ENCODE results near the gene ACTG1. TPM values are rescaled to one million over a fixed set of nuclear protein-coding genes. Genes with fewer than 3 reads are reported as not detected.

Gene ACTG1
- total RNA-seq (ENCODE audit: low replicate concordance) = 3,089 and 3,451 TPM in 2 replicates
- long read RNA-seq, transcript ACTG1-206 (6 exons, 1,919 nt) = major isoform, 2,819 of 4,315 reads
- long read RNA-seq, transcript ACTG1-214 (7 exons, 1,720 nt) = minor isoform, 1,044 of 4,315 reads
- long read RNA-seq, transcript ACTG1-212 (4 exons, 1,698 nt) = minor isoform, 63 of 4,315 reads
- long read RNA-seq, transcript ACTG1-210 (5 exons, 2,256 nt) = minor isoform, 77 of 4,315 reads
- long read RNA-seq, partial matches to known transcripts = 139 of 4,315 reads
- long read RNA-seq, other reads (novel, unspliced or antisense) = 123 of 4,315 reads

- Mint-ChIP-seq H3K9me3 (no peaks in the 10 kb centered on the region), H3K4me1 (ENCODE audit: unreplicated experiment) (peaks cover 22% of the 10 kb centered on the region), H3K27me3 (peaks cover 30% of the 10 kb centered on the region), H3K27ac (peak within 1 kb of the TSS; percentile 100), H3K36me3 (peaks cover 41% of the 10 kb centered on the region), H3K4me3 (peak within 1 kb of the TSS; percentile 100)
- TF ChIP-seq, protein P1, sequence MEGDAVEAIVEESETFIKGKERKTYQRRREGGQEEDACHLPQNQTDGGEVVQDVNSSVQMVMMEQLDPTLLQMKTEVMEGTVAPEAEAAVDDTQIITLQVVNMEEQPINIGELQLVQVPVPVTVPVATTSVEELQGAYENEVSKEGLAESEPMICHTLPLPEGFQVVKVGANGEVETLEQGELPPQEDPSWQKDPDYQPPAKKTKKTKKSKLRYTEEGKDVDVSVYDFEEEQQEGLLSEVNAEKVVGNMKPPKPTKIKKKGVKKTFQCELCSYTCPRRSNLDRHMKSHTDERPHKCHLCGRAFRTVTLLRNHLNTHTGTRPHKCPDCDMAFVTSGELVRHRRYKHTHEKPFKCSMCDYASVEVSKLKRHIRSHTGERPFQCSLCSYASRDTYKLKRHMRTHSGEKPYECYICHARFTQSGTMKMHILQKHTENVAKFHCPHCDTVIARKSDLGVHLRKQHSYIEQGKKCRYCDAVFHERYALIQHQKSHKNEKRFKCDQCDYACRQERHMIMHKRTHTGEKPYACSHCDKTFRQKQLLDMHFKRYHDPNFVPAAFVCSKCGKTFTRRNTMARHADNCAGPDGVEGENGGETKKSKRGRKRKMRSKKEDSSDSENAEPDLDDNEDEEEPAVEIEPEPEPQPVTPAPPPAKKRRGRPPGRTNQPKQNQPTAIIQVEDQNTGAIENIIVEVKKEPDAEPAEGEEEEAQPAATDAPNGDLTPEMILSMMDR (conservative IDR thresholded peaks at IDR 0.05) = no peak
- DNase-seq (ENCODE audit: extremely low spot score, unreplicated experiment) = peak; percentile 96
Measured at GRCh38 chr17:81512562-81513371, at the start of gene ACTG1. Gene ACTG1, minus strand, starts transcription at chr17:81512799. Its CDS starts 445 bp downstream, at chr17:81512354.

- Mint-ChIP-seq H3K4me1 (ENCODE audit: unreplicated experiment) (no peaks in the 10 kb centered on the region), H3K36me3 (peaks cover 4% of the 10 kb centered on the region), H3K27ac (no peak overlapping the region), H3K27me3 (no peaks in the 10 kb centered on the region), H3K9me3 (no peaks in the 10 kb centered on the region), H3K4me3 (no peak overlapping the region)
- TF ChIP-seq, protein P1 (conservative IDR thresholded peaks at IDR 0.05) = no peak
- no peak for DNase-seq (ENCODE audit: extremely low spot score, unreplicated experiment)
Measured at GRCh38 chr17:81561494-81561885, 48.9 kb upstream of the ACTG1 start.

DNA sequence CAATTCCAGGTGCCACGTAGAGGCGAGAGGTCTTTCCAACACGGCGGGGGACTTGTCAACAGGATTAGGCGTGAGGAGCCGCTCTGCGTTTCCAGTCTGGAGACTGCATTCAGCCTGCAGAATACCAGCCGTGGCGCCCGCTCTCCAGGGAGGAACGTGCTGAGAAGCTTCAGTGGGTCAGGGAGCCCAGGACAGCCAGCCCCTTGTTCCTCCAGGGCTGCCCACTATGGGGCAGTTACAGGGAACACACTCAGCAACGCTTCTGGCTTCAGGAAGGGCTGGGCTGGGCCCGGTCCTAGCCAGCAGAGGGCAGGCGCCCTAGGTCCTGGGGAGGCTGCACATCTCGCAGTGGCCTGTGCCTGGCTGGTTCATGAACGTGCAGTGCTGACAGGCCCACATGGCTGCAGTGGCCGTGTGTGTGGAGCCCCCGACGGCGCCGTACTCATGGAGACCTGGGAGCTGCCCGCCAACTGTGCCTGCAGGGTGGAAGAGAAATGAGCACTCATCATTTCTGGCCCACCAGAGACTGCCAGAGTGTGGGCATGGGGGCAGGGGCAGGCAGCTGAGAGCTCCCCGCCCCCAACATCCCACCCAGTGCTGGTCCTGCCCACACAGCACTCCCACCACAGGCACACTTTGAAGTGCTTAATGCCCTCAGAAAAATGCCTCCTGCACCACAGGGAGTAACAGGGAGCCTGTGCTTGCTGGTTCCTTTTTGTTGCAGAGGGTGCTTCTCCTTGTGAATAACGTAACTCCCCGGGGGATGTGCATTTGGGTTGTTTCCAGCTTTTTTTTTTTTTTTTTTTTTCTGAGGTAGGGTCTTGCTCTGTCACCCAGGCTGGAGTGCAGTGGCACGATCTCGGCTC is 46.6 kb upstream of the ACTG1 start:
- TF ChIP-seq, protein P1 (conservative IDR thresholded peaks at IDR 0.05) = peak; percentile 22
- Mint-ChIP-seq H3K27me3 (no peaks in the 10 kb centered on the region), H3K4me3 (no peak overlapping the region), H3K36me3 (peaks cover 4% of the 10 kb centered on the region), H3K9me3 (no peaks in the 10 kb centered on the region), H3K4me1 (ENCODE audit: unreplicated experiment) (peaks cover 3% of the 10 kb centered on the region), H3K27ac (no peak overlapping the region)
- DNase-seq (ENCODE audit: extremely low spot score, unreplicated experiment) = peak; percentile 68

DNA sequence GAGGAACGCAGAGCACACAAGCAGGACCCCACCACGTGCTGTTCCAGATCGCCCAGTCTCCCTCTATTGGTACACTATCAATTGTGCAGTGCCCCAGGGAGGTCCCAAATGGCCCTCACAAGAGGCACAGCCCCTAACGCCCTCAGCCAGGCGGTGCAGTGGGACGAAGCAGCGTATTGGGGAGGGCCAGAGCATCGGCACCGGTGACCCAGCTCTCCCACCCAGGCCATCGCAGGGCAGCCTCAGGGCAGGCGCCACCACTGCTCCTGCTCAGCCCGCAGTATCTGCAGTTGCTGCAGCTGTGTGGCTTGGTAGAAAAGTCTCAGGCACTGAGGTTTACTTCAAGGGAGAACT is 45.5 kb upstream of the ACTG1 start:
- H3K4me1 Mint-ChIP-seq (ENCODE audit: unreplicated experiment) = peaks cover 12% of the 10 kb centered on the region
- peaks cover 4% of the 10 kb centered on the region for H3K36me3 Mint-ChIP-seq
- no peak for DNase-seq (ENCODE audit: extremely low spot score, unreplicated experiment)
- H3K27ac Mint-ChIP-seq = no peak overlapping the region
- H3K4me3 Mint-ChIP-seq = no peak overlapping the region
- no peaks in the 10 kb centered on the region for H3K27me3 Mint-ChIP-seq
- TF ChIP-seq, protein P1 (conservative IDR thresholded peaks at IDR 0.05) = no peak
- no peaks in the 10 kb centered on the region for H3K9me3 Mint-ChIP-seq

DNA sequence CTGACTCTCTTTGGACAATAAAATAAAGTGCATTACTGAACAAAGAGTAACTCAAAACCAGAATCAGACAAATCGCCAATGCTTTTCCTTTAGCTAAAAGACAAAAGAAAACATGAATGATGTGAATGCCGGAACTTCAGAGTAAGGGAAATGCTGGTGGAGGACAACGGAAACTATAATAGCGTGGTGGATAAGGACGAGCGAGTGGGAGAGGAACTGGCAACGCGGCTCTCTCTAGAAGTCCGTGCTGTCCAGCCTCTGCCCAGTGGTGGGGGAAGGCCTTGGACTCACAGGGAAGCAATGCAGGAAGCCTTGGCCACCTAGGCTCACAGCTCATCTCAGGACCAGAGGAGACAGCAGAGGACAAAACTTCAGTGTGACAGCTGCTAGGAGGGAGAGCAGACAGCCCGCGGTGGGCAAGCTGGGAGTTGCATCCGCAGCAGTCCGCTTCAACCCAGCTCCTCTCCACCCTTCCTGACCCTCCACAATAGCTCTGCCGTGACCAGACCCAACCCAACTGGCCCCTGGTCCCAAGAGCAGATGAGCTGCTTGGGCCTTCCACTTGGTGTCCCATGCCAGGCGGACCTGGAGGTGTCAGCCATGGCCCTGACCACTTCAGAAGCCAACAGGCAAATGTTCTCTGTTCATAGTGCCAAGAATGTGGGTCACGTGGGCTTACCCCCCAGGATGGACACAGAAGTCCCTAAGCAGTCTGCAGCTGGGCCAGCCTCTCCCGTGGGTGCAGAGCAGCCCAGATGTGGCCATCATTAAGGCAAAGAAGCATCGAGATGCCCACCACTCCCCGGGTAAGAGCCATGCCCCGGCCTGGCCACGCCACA is 44.9 kb upstream of the ACTG1 start:
- DNase-seq (ENCODE audit: extremely low spot score, unreplicated experiment) = no peak
- Mint-ChIP-seq H3K4me3 (no peak overlapping the region), H3K36me3 (peaks cover 4% of the 10 kb centered on the region), H3K4me1 (ENCODE audit: unreplicated experiment) (peaks cover 12% of the 10 kb centered on the region), H3K9me3 (no peaks in the 10 kb centered on the region), H3K27me3 (no peaks in the 10 kb centered on the region), H3K27ac (no peak overlapping the region)
- TF ChIP-seq, protein P1 (conservative IDR thresholded peaks at IDR 0.05) = no peak

Data from type B pancreatic cell (in vitro differentiated cells).